ENCODE data around the gene ZNF613. TPM values are rescaled to one million over a fixed set of nuclear protein-coding genes. Genes with fewer than 3 reads are reported as not detected.

ZNF613 gene
- total RNA-seq, 4 donors from 2014 or later, result 7.9 to 27.7 (median 15.6) TPM

DNA sequence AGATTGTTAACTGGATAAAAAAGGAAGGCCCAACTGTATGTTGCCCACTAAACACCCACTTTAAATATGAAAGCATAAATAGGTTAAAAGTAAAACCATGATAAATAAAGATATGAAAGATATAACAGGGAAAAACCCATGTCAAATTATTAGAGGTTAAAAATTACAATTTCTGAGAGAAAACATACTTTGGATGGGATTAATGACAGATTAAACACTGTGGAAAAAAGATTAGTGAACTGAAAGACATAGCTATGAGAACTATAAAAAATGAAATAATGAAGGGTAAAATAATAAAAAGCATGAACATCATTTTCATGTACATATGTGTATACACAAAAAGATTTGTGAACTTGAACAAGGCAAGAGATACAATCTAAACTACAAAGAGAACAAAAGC is 37.3 kb upstream of the ZNF613 start:
- intact Hi-C loops (cut with DNase I), result loop anchor here (10.0 kb wide), 1 partner anchor 95 kb away; the partner anchor contains the start of gene ZNF350
- Histone ChIP-seq H3K27me3 (no peaks in the 10 kb centered on the region), H3K36me3 (peaks cover 46 to 49% of the 10 kb centered on the region in 2 donors)

GRCh38 chr19:51891193-51891747 is 36.0 kb upstream of the ZNF613 start:
- Histone ChIP-seq H3K4me1 (peaks cover 6 to 8% of the 10 kb centered on the region in 2 donors), H3K9me3 (no peaks in the 10 kb centered on the region), H3K36me3 (peaks cover 59 to 63% of the 10 kb centered on the region in 2 donors), H3K27ac (no peak overlapping the region), H3K4me3 (replicated peaks in 1 of 3) (no peak overlapping the region), H3K27me3 (no peaks in the 10 kb centered on the region)
- intact Hi-C loops (cut with DNase I), result loop anchor here (10.0 kb wide), 1 partner anchor 94 kb away; the partner anchor contains the start of gene ZNF350
- WGBS, 2 donors, result 94 to 98% methylated on average over 10 of the region's 10 CpGs
- no peak for DNase-seq
- TF ChIP-seq CTCF (IDR thresholded peaks at IDR 0.05) (no peak), POLR2A (IDR thresholded peaks at IDR 0.05) (no peak)

More for the DNA sequence above, 37.3 kb upstream of the ZNF613 start:
- Histone ChIP-seq H3K27ac (no peak overlapping the region), H3K4me1 (peaks cover 6 to 8% of the 10 kb centered on the region in 2 donors), H3K9me3 (no peaks in the 10 kb centered on the region), H3K4me3 (replicated peaks in 1 of 3) (no peak overlapping the region)
- no peak for DNase-seq
- no peak for TF ChIP-seq POLR2A (IDR thresholded peaks at IDR 0.05)
- TF ChIP-seq CTCF (IDR thresholded peaks at IDR 0.05), result no peak

- WGBS, 2 donors, result 88 to 90% methylated on average over 4 of the region's 4 CpGs
- Histone ChIP-seq H3K4me1 (peaks cover 10 to 11% of the 10 kb centered on the region in 2 donors), H3K27me3 (no peaks in the 10 kb centered on the region), H3K36me3 (peaks cover 26 to 27% of the 10 kb centered on the region in 2 donors), H3K9me3 (no peaks in the 10 kb centered on the region), H3K27ac (no peak overlapping the region), H3K4me3 (replicated peaks in 1 of 3) (no peak overlapping the region)
- no peak for TF ChIP-seq POLR2A (IDR thresholded peaks at IDR 0.05)
- intact Hi-C loops (cut with DNase I), result no loop called here
- DNase-seq, result no peak
These were observed 25.4 kb upstream of the ZNF613 start for GRCh38 chr19:51901860-51902259.

DNA sequence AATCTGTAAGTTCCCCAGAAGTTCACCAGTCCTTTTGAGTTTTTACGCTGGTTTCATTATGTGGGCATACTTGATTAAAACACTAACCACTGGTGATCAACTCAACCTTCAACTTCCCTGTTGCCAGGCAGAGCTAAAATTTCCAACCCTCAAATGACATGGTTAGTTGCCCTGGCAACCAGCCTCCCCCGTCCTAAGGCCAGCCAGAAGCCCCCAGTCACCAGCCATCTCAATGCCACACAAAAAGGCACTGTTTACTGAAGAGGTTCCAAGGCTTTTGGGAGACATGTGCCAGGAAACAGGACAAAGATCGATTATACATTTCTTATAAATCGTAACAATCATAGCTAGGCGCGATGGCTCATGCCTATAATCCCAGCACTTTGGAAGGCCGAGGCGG is 24.1 kb upstream of the ZNF613 start:
- Histone ChIP-seq H3K9me3 (no peaks in the 10 kb centered on the region), H3K4me1 (peaks cover 10 to 11% of the 10 kb centered on the region in 2 donors), H3K4me3 (replicated peaks in 1 of 3) (peak overlapping the region in 1 of 3 donors; percentile 59), H3K36me3 (peaks cover 15 to 16% of the 10 kb centered on the region in 2 donors), H3K27me3 (no peaks in the 10 kb centered on the region), H3K27ac (no peak overlapping the region)
- intact Hi-C loops (cut with DNase I), result no loop called here
- TF ChIP-seq CTCF (IDR thresholded peaks at IDR 0.05) (no peak), POLR2A (IDR thresholded peaks at IDR 0.05) (no peak)
- DNase-seq, result no peak
- WGBS, 2 donors, result 83 to 84% methylated on average over 8 of the region's 8 CpGs

GRCh38 chr19:51904331-51905165 is 22.7 kb upstream of the ZNF613 start, which contains the start of gene ZNF649:
Gene ZNF649 (minus strand): TSS chr19:51905017. CDS start chr19:51900107, 4,910 bp downstream.
- 0 to 1% methylated on average over 42 to 43 of the region's 43 CpGs for WGBS, 2 donors
- intact Hi-C loops (cut with DNase I), result no loop called here
- H3K27ac ChIP-seq, result peak within 1 kb of the TSS; percentile 59 to 81 (median 64)
- peaks cover 4 to 5% of the 10 kb centered on the region in 2 donors for H3K36me3 ChIP-seq
- H3K4me3 ChIP-seq (replicated peaks in 1 of 3), result peak within 1 kb of the TSS; percentile 59 to 72 (median 63)
- H3K9me3 ChIP-seq, result no peaks in the 10 kb centered on the region
- TF ChIP-seq POLR2A (IDR thresholded peaks at IDR 0.05), result peak in 1 of 2 donors; percentile 43
- TF ChIP-seq CTCF (IDR thresholded peaks at IDR 0.05), result no peak
- H3K4me1 ChIP-seq, result peaks cover 10 to 11% of the 10 kb centered on the region in 2 donors
- DNase-seq, result peak; percentile 78 to 87
- H3K27me3 ChIP-seq, result no peaks in the 10 kb centered on the region
